Measurements from ENCODE around the gene CABLES1. TPM values are rescaled to one million over a fixed set of nuclear protein-coding genes. Genes with fewer than 3 reads are reported as not detected.

CABLES1 gene
- total and polyA plus RNA-seq, 2 of the 8 experiments (the other 6 are each of a cell fraction or from before 2014, with no cell fraction given), result 9.2 to 26.4 TPM

DNA sequence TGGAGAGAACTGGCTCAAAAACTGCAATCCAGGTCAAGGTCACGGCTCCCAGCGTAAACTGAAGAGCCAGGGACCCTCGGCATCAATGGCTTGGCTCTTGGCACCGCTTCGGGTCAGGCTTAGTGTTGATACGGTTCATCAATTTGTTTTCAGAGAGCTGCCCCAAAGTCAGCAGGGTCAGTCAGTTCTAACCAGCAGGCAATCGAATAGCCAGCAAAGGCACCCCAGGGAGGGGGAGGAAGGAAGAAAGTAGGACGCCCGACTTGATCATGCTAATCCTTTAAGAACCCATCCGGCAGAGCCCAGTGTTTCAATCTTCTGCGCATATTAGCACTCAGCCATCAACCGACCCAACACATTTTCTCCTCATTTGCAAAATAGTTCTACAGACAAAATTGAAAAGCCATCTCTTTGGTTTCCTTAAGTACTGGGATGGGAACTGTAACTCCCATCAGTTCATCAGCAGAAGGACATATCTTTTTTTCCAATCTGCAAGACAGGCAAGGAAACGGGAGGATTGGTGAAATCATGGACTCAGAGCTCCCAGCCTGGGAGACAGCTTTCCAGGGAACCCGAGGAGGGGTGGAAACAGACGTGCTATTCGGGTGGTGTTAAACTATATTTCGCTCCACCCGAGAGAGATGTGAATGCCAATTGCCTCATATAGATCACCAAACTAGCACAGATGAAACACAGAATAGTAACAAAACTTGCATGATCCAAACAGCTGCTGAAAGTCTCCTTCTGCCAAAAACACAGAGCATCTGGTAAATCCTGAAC is 40.7 kb upstream of the CABLES1 start (continued):
- no peak for TF ChIP-seq BACH1 (IDR thresholded peaks at IDR 0.05; ENCODE audit: low read length)
- no peak for TF ChIP-seq POLR2AphosphoS5 (IDR thresholded peaks at IDR 0.05; ENCODE audit: low read depth, low read length)
- TF ChIP-seq SIRT6 (IDR thresholded peaks at IDR 0.05; ENCODE audit: low read length), result no peak
- TF ChIP-seq ASH2L (IDR thresholded peaks at IDR 0.05; ENCODE audit: low read length), result no peak
- no peak for TF ChIP-seq SUZ12 (IDR thresholded peaks at IDR 0.05; ENCODE audit: low read length)
- TF ChIP-seq GTF2F1 (IDR thresholded peaks at IDR 0.05; ENCODE audit: borderline replicate concordance, low read depth, low read length), result no peak
- TF ChIP-seq POLR2A (IDR thresholded peaks at IDR 0.05; ENCODE audit: control extremely low read depth in 1 of 2, low read depth in 2 of 2, low read length in 2 of 2), result no peak
- no peak for TF ChIP-seq SP1 (IDR thresholded peaks at IDR 0.05; ENCODE audit: low read depth, low read length)
- TF ChIP-seq TEAD4 (IDR thresholded peaks at IDR 0.05; ENCODE audit: low read depth, low read length), result no peak
- no peak for TF ChIP-seq TBP (IDR thresholded peaks at IDR 0.05; ENCODE audit: low read depth, low read length)
